ENCODE data around the gene VAMP8.

- no peak for TF ChIP-seq CTCF (IDR thresholded peaks at IDR 0.05; ENCODE audit: low read length)
- TF ChIP-seq EZH2 (IDR thresholded peaks at IDR 0.05; ENCODE audit: borderline replicate concordance, low read length): no peak
Measured at GRCh38 chr2:85593023-85593422, 15.6 kb downstream of the VAMP8 start.
